ENCODE measurements around the gene UPK3A. TPM values are rescaled to one million over a fixed set of nuclear protein-coding genes. Genes with fewer than 3 reads are reported as not detected.

Gene UPK3A
- total and polyA plus RNA-seq, 2 of the 13 experiments (the other 11 are each of a cell fraction or from before 2014, with no cell fraction given) = 10.5 to 13.8 TPM

GRCh38 chr22:45272498-45272897 lies 12.3 kb upstream of the UPK3A start (continued):
- TF ChIP-seq ZNF142 (CRISPR knock-in tag; IDR thresholded peaks at IDR 0.05) (no peak), BCL6 (CRISPR knock-in tag; IDR thresholded peaks at IDR 0.05) (no peak), ZSCAN5A (CRISPR knock-in tag; IDR thresholded peaks at IDR 0.05; ENCODE audit: borderline replicate concordance) (no peak), ZNF772 (CRISPR knock-in tag; IDR thresholded peaks at IDR 0.05) (no peak), SMAD9 (CRISPR knock-in tag; IDR thresholded peaks at IDR 0.05) (no peak), IRF2 (CRISPR knock-in tag; IDR thresholded peaks at IDR 0.05) (no peak), ZNF44 (CRISPR knock-in tag; IDR thresholded peaks at IDR 0.05) (no peak), ZNF616 (CRISPR knock-in tag; IDR thresholded peaks at IDR 0.05; ENCODE audit: low read depth) (no peak), POLR2G (IDR thresholded peaks at IDR 0.05; ENCODE audit: low read depth, low read length) (peak; percentile 65), ZNF446 (CRISPR knock-in tag; IDR thresholded peaks at IDR 0.05) (no peak), RARG (CRISPR knock-in tag; IDR thresholded peaks at IDR 0.05; ENCODE audit: low read depth) (no peak), PRDM15 (CRISPR knock-in tag; IDR thresholded peaks at IDR 0.05) (no peak), SMC3 (IDR thresholded peaks at IDR 0.05; ENCODE audit: low read length) (no peak), ETS1 (CRISPR knock-in tag; IDR thresholded peaks at IDR 0.05) (no peak), ZBTB21 (CRISPR knock-in tag; IDR thresholded peaks at IDR 0.05) (no peak), ZKSCAN1 (IDR thresholded peaks at IDR 0.05; ENCODE audit: low read length) (no peak), RXRA (CRISPR knock-in tag; IDR thresholded peaks at IDR 0.05) (0 out of 2 replicates have a peak, but pooled peaks have one; percentile 17)
